ENCODE data around the gene GTPBP2.
A peak's percentile ranks its signal among the peaks of the same experiment; 100 is the strongest.
"Not testable (repeated sequence)": the region's sequence is repeated elsewhere in the genome, so short reads cannot be mapped to it uniquely, and the experiment has no call there.

The GTPBP2 gene, protein sequence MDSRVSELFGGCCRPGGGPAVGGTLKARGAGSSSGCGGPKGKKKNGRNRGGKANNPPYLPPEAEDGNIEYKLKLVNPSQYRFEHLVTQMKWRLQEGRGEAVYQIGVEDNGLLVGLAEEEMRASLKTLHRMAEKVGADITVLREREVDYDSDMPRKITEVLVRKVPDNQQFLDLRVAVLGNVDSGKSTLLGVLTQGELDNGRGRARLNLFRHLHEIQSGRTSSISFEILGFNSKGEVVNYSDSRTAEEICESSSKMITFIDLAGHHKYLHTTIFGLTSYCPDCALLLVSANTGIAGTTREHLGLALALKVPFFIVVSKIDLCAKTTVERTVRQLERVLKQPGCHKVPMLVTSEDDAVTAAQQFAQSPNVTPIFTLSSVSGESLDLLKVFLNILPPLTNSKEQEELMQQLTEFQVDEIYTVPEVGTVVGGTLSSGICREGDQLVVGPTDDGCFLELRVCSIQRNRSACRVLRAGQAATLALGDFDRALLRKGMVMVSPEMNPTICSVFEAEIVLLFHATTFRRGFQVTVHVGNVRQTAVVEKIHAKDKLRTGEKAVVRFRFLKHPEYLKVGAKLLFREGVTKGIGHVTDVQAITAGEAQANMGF

DNA sequence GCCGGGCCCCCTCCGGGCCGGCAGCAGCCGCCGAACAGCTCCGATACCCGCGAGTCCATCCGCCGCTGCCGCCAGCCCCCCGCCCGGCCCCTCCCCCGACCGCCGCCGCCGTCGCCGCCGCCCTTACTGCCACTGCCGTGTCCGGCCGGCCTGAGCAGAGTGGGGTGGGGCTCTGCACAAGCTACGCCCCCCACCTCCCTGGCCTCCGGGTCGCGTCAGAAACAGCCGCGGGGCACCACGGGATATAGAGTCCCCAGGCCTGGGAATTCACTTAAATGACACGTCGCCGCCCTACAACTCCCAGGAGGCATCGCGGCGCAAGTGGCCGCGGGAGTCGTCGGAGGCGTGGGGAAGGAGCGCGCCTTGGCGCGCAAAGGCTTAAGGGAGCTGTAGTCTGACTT, at the start of gene GTPBP2:
Gene GTPBP2 (minus strand): TSS at position 161 of the 401 bp plus-strand sequence. CDS start 102 bp downstream, at position 59.
- peak; percentile 96 for DNase-seq

- no peak for DNase-seq
These were observed 49.3 kb upstream of the GTPBP2 start for GRCh38 chr6:43678341-43678740.

GRCh38 chr6:43677759-43678158, 48.7 kb upstream of the GTPBP2 start:
- DNase-seq, result no peak

DNA sequence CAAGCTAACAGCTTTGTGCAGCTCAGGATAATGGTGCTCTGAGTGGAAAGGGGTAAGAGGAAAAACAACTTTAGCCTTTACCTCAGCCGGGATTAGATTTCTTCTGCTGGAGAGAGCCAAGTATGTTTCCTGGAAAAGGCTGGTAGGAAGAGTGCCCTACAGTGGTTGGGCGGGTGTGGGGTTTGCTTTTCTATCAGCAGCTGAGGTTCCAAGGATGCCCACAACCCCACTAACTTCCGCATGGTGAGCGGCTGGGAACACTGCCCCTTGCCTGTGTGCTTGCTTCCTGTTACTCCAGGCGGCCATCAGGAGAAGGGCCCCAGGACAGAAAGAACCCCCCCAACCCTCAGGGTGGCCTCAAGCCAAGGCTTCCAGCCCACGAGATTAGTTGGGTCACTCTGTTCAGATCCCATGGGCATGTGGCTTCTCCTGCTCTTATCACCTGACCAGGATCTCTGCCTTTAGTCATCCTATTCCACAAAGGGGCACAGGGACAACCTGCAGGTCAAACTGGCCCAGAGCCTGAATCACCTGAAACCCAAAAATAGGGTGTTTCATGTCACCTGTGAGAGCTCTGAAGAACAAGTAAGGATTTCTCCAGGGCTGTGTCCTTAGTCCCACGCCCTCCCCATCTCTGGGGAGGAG, 48.0 kb upstream of the GTPBP2 start:
- DNase-seq, result no peak

GRCh38 chr6:43674921-43675320, 45.9 kb upstream of the GTPBP2 start:
- DNase-seq, result no peak

GRCh38 chr6:43674291-43674690, 45.2 kb upstream of the GTPBP2 start:
- no peak for DNase-seq

GRCh38 chr6:43673444-43674084, 44.5 kb upstream of the GTPBP2 start:
- no peak for DNase-seq

DNA sequence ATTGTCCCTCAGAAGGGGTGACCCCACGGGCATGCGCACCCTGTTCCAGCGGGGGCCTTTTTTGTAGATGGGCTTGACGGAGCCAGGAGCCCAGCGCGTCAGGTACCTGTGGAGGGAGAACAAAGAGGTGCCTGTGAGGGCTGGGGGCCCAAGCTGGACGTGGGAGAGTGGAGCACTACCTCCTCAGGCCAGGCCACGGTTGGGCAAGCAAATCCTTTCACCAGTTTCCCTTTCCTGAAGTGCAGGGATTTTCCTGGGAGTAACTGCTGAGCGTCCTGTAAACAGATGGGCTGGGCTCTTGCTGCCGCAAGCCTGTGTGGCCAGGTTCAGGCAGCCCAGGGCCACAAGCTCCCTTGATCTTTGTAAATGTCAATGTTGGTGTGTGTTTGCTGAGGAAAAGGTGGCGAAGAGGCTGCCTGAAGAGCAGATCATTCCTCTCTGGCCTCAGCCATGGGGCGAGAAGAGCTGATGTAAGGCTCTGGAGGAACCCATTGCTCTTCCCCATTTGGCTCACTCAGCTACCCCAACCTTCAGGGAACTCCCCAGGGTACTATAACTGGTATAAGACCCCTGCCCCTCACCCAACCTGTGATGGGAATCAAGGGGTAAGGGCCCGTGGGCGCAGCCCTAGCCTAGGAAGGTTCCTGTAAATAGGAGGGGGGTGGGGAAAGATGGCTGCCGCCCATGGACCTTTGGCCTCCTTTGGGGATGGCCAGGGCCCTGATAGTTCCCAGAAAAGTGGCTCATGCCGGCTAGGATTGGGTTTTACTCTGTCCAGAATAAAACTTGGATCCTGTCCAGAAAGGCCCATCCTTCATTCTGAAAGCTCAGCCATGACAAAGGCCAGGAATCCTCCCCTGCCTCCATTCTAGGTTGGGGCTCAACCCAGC, 43.0 kb upstream of the GTPBP2 start:
- DNase-seq, result no peak

DNA sequence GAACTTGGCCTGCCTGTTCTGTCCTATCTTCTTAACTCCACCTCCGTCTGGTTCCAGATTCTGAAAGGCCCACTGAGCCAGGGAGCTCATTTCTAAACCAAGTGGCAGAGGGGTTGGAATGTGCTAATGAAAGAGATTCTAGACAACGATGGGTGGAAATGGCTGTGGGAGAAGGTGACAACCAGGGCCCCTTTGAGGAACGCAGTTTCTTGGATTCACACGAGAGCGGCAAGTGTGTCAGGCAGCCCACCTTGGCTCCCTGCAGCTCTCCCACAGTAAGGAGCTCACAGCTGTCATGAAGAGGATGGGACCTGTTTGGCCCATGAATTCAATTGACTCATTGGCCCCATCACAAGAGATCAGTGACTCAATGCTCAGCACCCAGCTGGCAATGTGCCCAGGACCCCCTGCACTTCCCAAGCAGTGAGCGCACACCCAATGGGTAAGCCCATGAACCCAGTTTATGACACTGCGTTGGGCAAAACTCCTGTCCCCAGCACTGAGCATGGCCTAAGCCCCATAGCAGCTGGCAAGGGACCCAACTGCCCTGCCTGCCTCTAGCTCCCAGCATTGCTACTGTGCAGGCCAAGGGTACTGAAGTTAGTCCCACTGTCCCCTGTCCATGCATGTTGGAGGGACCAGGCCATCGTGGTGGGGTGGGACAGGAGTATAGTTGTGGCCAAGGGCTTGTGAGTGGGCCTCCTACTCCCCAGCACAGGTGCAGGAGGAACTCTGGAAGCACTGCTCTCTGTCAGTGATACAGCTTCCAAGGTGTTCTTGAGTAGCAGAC, 42.1 kb upstream of the GTPBP2 start:
- DNase-seq, result no peak

DNA sequence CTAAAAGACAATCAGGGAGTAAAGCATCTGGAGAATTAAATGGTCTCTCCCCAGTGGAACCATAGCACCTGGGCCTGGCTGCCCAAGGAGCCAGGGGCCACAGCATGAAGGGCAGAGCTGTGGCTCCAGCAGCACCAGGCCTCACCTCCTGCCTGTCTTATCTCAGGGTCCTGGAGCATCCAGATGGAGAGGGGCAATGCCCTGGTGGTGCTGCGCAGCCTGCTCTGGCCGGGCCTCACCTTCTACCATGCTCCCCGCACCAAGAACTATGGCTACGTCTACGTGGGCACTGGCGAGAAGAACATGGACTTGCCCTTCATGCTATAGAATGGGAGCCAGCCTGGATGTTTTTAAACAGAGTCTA, 41.5 kb upstream of the GTPBP2 start:
- no peak for DNase-seq

DNA sequence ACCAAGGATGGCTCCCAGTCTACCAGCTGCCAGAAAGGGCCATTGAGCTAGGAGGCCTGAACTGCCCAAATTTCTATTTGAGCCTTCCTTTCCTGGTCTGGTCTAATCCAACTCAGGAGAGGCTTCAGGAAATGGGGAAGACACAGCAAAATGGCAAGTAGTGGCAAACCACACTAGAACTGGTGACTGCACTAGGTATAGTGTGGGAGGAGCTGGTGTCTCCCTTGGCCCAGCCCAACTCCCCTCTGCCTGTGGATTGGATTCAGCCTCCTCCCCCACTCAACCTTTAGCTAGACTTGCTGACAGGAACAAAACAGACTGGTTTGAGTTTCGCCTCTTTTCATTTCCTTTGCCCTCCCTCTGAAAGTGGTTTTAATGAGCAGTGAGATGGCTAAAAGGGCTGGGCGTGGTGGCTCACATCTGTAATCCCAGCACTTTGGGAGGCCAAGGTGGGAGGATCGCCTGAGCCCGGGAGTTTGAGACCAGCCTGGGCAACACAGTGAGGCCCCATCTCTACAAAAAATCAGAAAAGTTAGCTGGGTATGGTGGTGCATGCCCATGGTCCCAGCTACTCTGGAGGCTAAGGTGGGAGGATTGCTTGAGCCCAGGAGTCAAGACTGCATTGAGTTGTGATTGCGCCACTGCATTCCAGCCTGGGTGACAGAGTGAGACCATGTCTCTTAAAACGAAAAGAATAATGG, 41.0 kb upstream of the GTPBP2 start:
- no peak for DNase-seq

GRCh38 chr6:43669050-43669921, 40.2 kb upstream of the GTPBP2 start:
- DNase-seq, result no peak

- DNase-seq, result peak; percentile 31
These were observed 39.3 kb upstream of the GTPBP2 start for GRCh38 chr6:43668151-43669028.

DNA sequence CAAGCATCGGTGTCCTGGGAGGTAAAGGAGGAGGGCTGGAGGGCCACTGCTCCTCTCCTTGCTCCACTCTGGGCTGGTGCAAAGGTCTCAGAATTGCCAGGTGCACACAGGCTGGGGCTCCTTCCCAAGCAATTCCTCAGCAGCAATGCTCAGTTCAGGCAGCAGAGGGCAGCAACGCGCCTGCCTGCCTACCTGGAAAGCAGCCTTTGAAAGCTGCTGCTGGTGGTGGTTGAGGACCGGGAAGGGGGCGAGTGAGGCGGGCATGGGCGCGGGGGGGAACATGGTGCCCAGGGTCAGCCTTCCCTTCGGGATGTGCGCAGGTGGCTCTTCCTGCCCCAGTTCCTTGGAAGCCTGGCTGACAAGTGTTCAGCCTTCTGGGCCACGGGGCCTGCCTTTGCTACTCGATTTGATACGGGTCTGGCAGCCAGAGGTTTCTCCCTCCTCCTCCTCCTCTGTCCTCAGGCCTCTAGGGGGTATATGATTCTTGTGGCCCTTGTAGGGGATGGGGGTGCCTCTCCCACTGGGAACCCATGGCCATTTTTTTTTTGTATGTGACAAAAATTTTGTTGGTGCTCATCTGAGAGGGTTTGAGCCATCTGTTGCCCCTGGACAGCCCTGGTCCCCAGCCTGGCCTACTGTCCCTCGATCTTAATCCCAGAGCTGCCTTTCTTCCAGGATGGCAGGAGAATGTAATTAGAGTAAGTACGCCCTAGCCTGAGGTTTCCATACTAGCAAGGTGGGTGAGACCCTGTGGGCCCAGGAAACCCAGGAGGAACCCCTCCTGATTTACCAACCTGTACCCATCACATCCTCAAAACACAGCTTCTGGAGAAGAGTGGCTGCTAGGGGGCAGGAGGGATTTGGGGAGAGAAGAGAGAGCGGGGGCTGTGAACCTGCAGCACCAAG, 38.4 kb upstream of the GTPBP2 start:
- peak; percentile 74 for DNase-seq

GRCh38 chr6:43666196-43666920, 37.3 kb upstream of the GTPBP2 start:
- no peak for DNase-seq

GRCh38 chr6:43665376-43665775, 36.3 kb upstream of the GTPBP2 start:
- no peak for DNase-seq

- not testable (repeated sequence) for DNase-seq
These were observed 33.9 kb upstream of the GTPBP2 start for GRCh38 chr6:43662948-43663347.
